K562 (cell line): ENCODE data around the gene CALD1.

Experiments used
- ELF2 ChIP-seq: fragments of 250-450 bp; sonication (Bioruptor Pico); IDR thresholded peaks from 2 replicates; pipeline ENCODE4 v1.5.0; 2021; ENCODE audit warnings: mild to moderate bottlenecking
- EZH2 ChIP-seq: IDR thresholded peaks from 2 replicates; pipeline ENCODE4 v1.6.1; 2012; ENCODE audit warnings: low read depth, mild to moderate bottlenecking, inconsistent platforms, low read length, borderline replicate concordance
- FOXK2 ChIP-seq, 2 experiments: fragments of 450-650 bp; IDR thresholded peaks in 1 of 2; conservative IDR thresholded peaks in 1 of 2; 2 replicates each; pipeline ENCODE4 v1.6.1; 2016; ENCODE audit warnings: low read depth in 2 of 2, mild to moderate bottlenecking in 1 of 2
- FOXM1 ChIP-seq, 2 experiments: fragments of 450-650 bp in 1 of 2; sonication (generic) in 1 of 2; formaldehyde crosslinking in 1 of 2; IDR thresholded peaks; 2 replicates each; pipeline versions ENCODE4 v1.6.1 to v1.9.0; 2017 to 2022; ENCODE audit warnings: low read depth in 2 of 2, mild to moderate bottlenecking in 2 of 2, missing genetic modification reagents in 1 of 2, moderate library complexity in 1 of 2
- HCFC1 ChIP-seq: IDR thresholded peaks from 2 replicates; pipeline ENCODE4 v1.6.1; 2012; ENCODE audit warnings: low read depth, low read length, improper control_type of control experiment
- MAFG ChIP-seq: fragments of 450-650 bp; conservative IDR thresholded peaks from 2 replicates; pipeline ENCODE4 v1.6.1; 2016; ENCODE audit warnings: missing genetic modification characterization, missing compliant biosample characterization
- POLR2A ChIP-seq: fragments of 450-650 bp; conservative IDR thresholded peaks from 2 replicates; pipeline ENCODE4 v1.6.1; 2016
- RAD21 ChIP-seq, 2 experiments: fragments of 250-450 bp in 1 of 2; fragments of 450-650 bp in 1 of 2; sonication (Bioruptor Pico) in 1 of 2; formaldehyde crosslinking in 1 of 2; IDR thresholded peaks in 1 of 2; conservative IDR thresholded peaks in 1 of 2; 2 replicates each; pipeline versions ENCODE4 v1.4.0 to v1.8.0; 2020 to 2022; ENCODE audit warnings: mild to moderate bottlenecking in 2 of 2, moderate library complexity in 1 of 2
- SMARCA4 ChIP-seq: fragments of 450-650 bp; IDR thresholded peaks from 2 replicates; pipeline ENCODE4 v1.6.1; 2016
- TBL1XR1 ChIP-seq, 2 experiments: IDR thresholded peaks; 2 replicates each; pipeline ENCODE4 v1.6.1; 2012; ENCODE audit warnings: improper control_type of control experiment in 2 of 2, low read length in 2 of 2, mild to moderate bottlenecking in 1 of 2
- ZFP1 ChIP-seq: fragments of 450-650 bp; formaldehyde crosslinking; IDR thresholded peaks from 2 replicates; pipeline ENCODE4 v1.4.0; 2020; ENCODE audit warnings: mild to moderate bottlenecking, mixed read lengths
- ZNF561 ChIP-seq: fragments of 450-650 bp; formaldehyde crosslinking; conservative IDR thresholded peaks from 2 replicates; pipeline ENCODE4 v1.4.0; 2020; ENCODE audit warnings: mild to moderate bottlenecking, moderate library complexity
- TF ChIP-seq, protein P1 (sequence below): fragments of 450-650 bp; formaldehyde crosslinking; IDR thresholded peaks from 2 replicates; pipeline ENCODE4 v1.4.0; 2020; ENCODE audit warnings: mild to moderate bottlenecking, moderate library complexity
- TF ChIP-seq, protein P2 (sequence below): fragments of 250-450 bp; sonication (Bioruptor Pico); IDR thresholded peaks from 2 replicates; pipeline ENCODE4 v1.8.0; 2021; ENCODE audit warnings: borderline replicate concordance, mild to moderate bottlenecking, moderate library complexity; ENCODE audit not compliant: poor library complexity, severe bottlenecking

DNA sequence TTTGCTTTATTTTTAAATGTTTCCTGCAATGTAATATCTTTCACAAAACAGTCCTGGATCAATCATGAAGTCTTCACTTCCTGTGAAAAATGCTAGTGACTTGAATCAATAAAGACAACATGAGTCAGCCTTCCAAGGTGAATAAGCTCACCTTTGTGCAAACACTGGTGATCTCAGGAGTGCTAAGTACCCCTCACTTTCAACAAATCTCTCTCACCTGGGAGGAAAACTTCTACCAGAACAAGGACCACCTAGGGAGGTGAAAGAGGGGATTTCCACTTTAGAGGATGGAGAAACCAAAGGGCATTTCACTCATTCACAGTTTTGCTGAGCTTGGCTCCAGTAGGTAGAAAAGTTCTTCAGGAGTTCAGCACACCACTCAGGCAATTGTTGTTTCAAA is 64.8 kb downstream of the CALD1 start:
- no peak for TF ChIP-seq ZNF561 (CRISPR knock-in tag)
- TF ChIP-seq EZH2 = no peak
- TF ChIP-seq FOXK2 (conservative IDR thresholded peaks at IDR 0.05 in 1 of 2, IDR thresholded peaks at IDR 0.05 in 1 of 2; ENCODE audit: low read depth in 2 of 2) = no peak
- no peak for TF ChIP-seq FOXM1 (IDR thresholded peaks at IDR 0.05; ENCODE audit: low read depth)
- TF ChIP-seq FOXM1 (CRISPR knock-in tag; IDR thresholded peaks at IDR 0.05; ENCODE audit: low read depth) = no peak
- no peak for TF ChIP-seq HCFC1
- no peak for TF ChIP-seq ELF2 (CRISPR knock-in tag)
- no peak for TF ChIP-seq RAD21 (CRISPR knock-in tag; conservative IDR thresholded peaks at IDR 0.05 in 1 of 2, IDR thresholded peaks at IDR 0.05 in 1 of 2)
- TF ChIP-seq, protein P1, sequence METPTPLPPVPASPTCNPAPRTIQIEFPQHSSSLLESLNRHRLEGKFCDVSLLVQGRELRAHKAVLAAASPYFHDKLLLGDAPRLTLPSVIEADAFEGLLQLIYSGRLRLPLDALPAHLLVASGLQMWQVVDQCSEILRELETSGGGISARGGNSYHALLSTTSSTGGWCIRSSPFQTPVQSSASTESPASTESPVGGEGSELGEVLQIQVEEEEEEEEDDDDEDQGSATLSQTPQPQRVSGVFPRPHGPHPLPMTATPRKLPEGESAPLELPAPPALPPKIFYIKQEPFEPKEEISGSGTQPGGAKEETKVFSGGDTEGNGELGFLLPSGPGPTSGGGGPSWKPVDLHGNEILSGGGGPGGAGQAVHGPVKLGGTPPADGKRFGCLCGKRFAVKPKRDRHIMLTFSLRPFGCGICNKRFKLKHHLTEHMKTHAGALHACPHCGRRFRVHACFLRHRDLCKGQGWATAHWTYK (CRISPR knock-in tag) = no peak
- TF ChIP-seq POLR2A = no peak
- no peak for TF ChIP-seq SMARCA4
- no peak for TF ChIP-seq MAFG
- TF ChIP-seq, protein P2, sequence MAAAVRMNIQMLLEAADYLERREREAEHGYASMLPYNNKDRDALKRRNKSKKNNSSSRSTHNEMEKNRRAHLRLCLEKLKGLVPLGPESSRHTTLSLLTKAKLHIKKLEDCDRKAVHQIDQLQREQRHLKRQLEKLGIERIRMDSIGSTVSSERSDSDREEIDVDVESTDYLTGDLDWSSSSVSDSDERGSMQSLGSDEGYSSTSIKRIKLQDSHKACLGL (CRISPR knock-in tag) = no peak
- no peak for TF ChIP-seq TBL1XR1 (IDR thresholded peaks at IDR 0.05; ENCODE audit: low read length in 2 of 2)
- no peak for TF ChIP-seq ZFP1
